Activated CD8-positive, alpha-beta memory T cell treated with anti-CD3 and anti-CD28 coated beads for 4 hours (primary cell): ENCODE results near the gene MAPK10.
"Not testable (repeated sequence)": the region's sequence is repeated elsewhere in the genome, so short reads cannot be mapped to it uniquely, and the experiment has no call there.

Experiments
- DNase-seq, 2 donors: peaks; one replicate each; pipeline ENCODE4 v3.0.0-alpha.2; 2020; ENCODE audit warnings: low read depth in 2 of 2

The MAPK10 gene

GRCh38 chr4:85968945-85969819 is 390.7 kb downstream of the MAPK10 start:
- no peak for DNase-seq

- no peak for DNase-seq
Measured at GRCh38 chr4:85967872-85968271, 392.0 kb downstream of the MAPK10 start.

GRCh38 chr4:85966373-85966772 is 393.5 kb downstream of the MAPK10 start:
- no peak for DNase-seq

GRCh38 chr4:85965529-85965928 is 394.3 kb downstream of the MAPK10 start:
- DNase-seq = no peak

GRCh38 chr4:85965017-85965416 is 394.8 kb downstream of the MAPK10 start:
- not testable (repeated sequence) for DNase-seq

- DNase-seq = no peak
Measured at GRCh38 chr4:85964298-85964697, 395.6 kb downstream of the MAPK10 start.

- no peak for DNase-seq
Measured at GRCh38 chr4:85963231-85963630, 396.6 kb downstream of the MAPK10 start.

- DNase-seq = no peak
Measured at GRCh38 chr4:85961887-85962286, 398.0 kb downstream of the MAPK10 start.

GRCh38 chr4:85956293-85956945 is 403.4 kb downstream of the MAPK10 start:
- DNase-seq = no peak

- DNase-seq = no peak
Measured at GRCh38 chr4:85955620-85956292, 404.1 kb downstream of the MAPK10 start.

GRCh38 chr4:85953651-85954018 is 406.2 kb downstream of the MAPK10 start:
- DNase-seq = no peak

- no peak for DNase-seq
Measured at GRCh38 chr4:85952972-85953650, 406.7 kb downstream of the MAPK10 start.

- no peak for DNase-seq
Measured at GRCh38 chr4:85952528-85952927, 407.3 kb downstream of the MAPK10 start.

- DNase-seq = no peak
Measured at GRCh38 chr4:85951099-85951498, 408.8 kb downstream of the MAPK10 start.

GRCh38 chr4:85946821-85947220 is 413.0 kb downstream of the MAPK10 start:
- DNase-seq = no peak

GRCh38 chr4:85942107-85942506 is 417.7 kb downstream of the MAPK10 start:
- DNase-seq = no peak

- no peak for DNase-seq
Measured at GRCh38 chr4:85940151-85940550, 419.7 kb downstream of the MAPK10 start.
